Measurements from ENCODE around the gene KRTAP20-1. TPM values are rescaled to one million over a fixed set of nuclear protein-coding genes. Genes with fewer than 3 reads are reported as not detected.

Gene KRTAP20-1
- total RNA-seq, 1 experiment from 2014 or later, result not detected

- DNase-seq (ENCODE audit: low read depth), result no peak
These were observed 30.7 kb downstream of the KRTAP20-1 start for GRCh38 chr21:30646904-30647414.

- DNase-seq (ENCODE audit: low read depth), result no peak
These were observed 36.7 kb downstream of the KRTAP20-1 start for GRCh38 chr21:30652891-30653290.

Other genes starting within 250 kb of the KRTAP20-1 start
- not detected in 2 replicates for gene KRTAP13-2, start 244.2 kb upstream of the KRTAP20-1 start, total RNA-seq (2014; rRNA removed; shearing (Covaris generic))
- gene KRTAP13-1, start 220.4 kb upstream of the KRTAP20-1 start, total RNA-seq (2014; rRNA removed; shearing (Covaris generic)), result not detected in 2 replicates
- gene KRTAP13-3, start 190.5 kb upstream of the KRTAP20-1 start, total RNA-seq (2014; rRNA removed; shearing (Covaris generic)), result not detected in 2 replicates
- not detected in 2 replicates for gene KRTAP13-4, start 186.2 kb upstream of the KRTAP20-1 start, total RNA-seq (2014; rRNA removed; shearing (Covaris generic))
- not detected in 2 replicates for gene KRTAP15-1, start 176.2 kb upstream of the KRTAP20-1 start, total RNA-seq (2014; rRNA removed; shearing (Covaris generic))
- not detected in 2 replicates for gene KRTAP19-1, start 136.1 kb upstream of the KRTAP20-1 start, total RNA-seq (2014; rRNA removed; shearing (Covaris generic))
- gene KRTAP19-2, start 129.0 kb upstream of the KRTAP20-1 start, total RNA-seq (2014; rRNA removed; shearing (Covaris generic)), result not detected in 2 replicates
- gene KRTAP19-3, start 124.4 kb upstream of the KRTAP20-1 start, total RNA-seq (2014; rRNA removed; shearing (Covaris generic)), result not detected in 2 replicates
- not detected in 2 replicates for gene KRTAP19-4, start 119.3 kb upstream of the KRTAP20-1 start, total RNA-seq (2014; rRNA removed; shearing (Covaris generic))
- gene KRTAP19-5, start 114.3 kb upstream of the KRTAP20-1 start, total RNA-seq (2014; rRNA removed; shearing (Covaris generic)), result not detected in 2 replicates
- not detected in 2 replicates for gene KRTAP19-6, start 74.6 kb upstream of the KRTAP20-1 start, total RNA-seq (2014; rRNA removed; shearing (Covaris generic))
- not detected in 2 replicates for gene KRTAP19-7, start 55.1 kb upstream of the KRTAP20-1 start, total RNA-seq (2014; rRNA removed; shearing (Covaris generic))
- not detected in 2 replicates for gene KRTAP22-2, start 26.0 kb upstream of the KRTAP20-1 start, total RNA-seq (2014; rRNA removed; shearing (Covaris generic))
- gene KRTAP6-3, start 24.0 kb upstream of the KRTAP20-1 start, total RNA-seq (2014; rRNA removed; shearing (Covaris generic)), result not detected in 2 replicates
- not detected in 2 replicates for gene KRTAP6-2, start 17.5 kb upstream of the KRTAP20-1 start, total RNA-seq (2014; rRNA removed; shearing (Covaris generic))
- gene KRTAP22-1, start 15.3 kb upstream of the KRTAP20-1 start, total RNA-seq (2014; rRNA removed; shearing (Covaris generic)), result not detected in 2 replicates
- not detected in 2 replicates for gene KRTAP6-1, start 2.5 kb upstream of the KRTAP20-1 start, total RNA-seq (2014; rRNA removed; shearing (Covaris generic))
- not detected in 2 replicates for gene KRTAP20-4, start 4.2 kb downstream of the KRTAP20-1 start, total RNA-seq (2014; rRNA removed; shearing (Covaris generic))
- 3.4 TPM in 1 of 2 replicates, not detected in the other for gene KRTAP20-2, start 18.8 kb downstream of the KRTAP20-1 start, total RNA-seq (2014; rRNA removed; shearing (Covaris generic))
- not detected in 2 replicates for gene KRTAP20-3, start 26.4 kb downstream of the KRTAP20-1 start, total RNA-seq (2014; rRNA removed; shearing (Covaris generic))
- gene KRTAP21-3, start 102.4 kb downstream of the KRTAP20-1 start, total RNA-seq (2014; rRNA removed; shearing (Covaris generic)), result not detected in 2 replicates
- gene KRTAP21-2, start 130.8 kb downstream of the KRTAP20-1 start, total RNA-seq (2014; rRNA removed; shearing (Covaris generic)), result 13.6 TPM in 1 of 2 replicates, not detected in the other
- not detected in 2 replicates for gene KRTAP21-1, start 139.0 kb downstream of the KRTAP20-1 start, total RNA-seq (2014; rRNA removed; shearing (Covaris generic))
- not detected in 2 replicates for gene KRTAP8-1, start 196.8 kb downstream of the KRTAP20-1 start, total RNA-seq (2014; rRNA removed; shearing (Covaris generic))
- not detected in 2 replicates for gene KRTAP7-1, start 213.3 kb downstream of the KRTAP20-1 start, total RNA-seq (2014; rRNA removed; shearing (Covaris generic))

Measured in Daoy (cell line).